ENCODE data around the gene XYLT1. TPM values are rescaled to one million over a fixed set of nuclear protein-coding genes. Genes with fewer than 3 reads are reported as not detected.

Gene XYLT1
- total and polyA plus RNA-seq, 2 of the 4 experiments (the other 2 are of a cell fraction): 9.0 to 12.7 TPM

- no peaks in the 10 kb centered on the region for H3K36me3 ChIP-seq (ENCODE audit: control insufficient read depth, insufficient read depth, low read length)
- no peak overlapping the region for H3K14ac ChIP-seq (replicated peaks; ENCODE audit: low read depth, low read length)
- peaks cover 0 to 4% of the 10 kb centered on the region in 2 experiments; a peak in 2 of 4 replicates for H3K79me1 ChIP-seq (ENCODE audit: low read depth in 1 of 2, low read length in 2 of 2)
- no peak overlapping the region for H3K56ac ChIP-seq (ENCODE audit: extremely low read depth, insufficient read depth, low read length)
- H2BK20ac ChIP-seq (ENCODE audit: low read depth, low read length): no peak overlapping the region
- ChIA-PET POLR2A (ENCODE audit: unreplicated experiment) (no interaction called here), CTCF (interaction anchor here (4.3 kb wide), 1 partner anchor 105 kb away, joined by 23 read pairs; no protein-coding TSS in a partner anchor)
- H3K4me1 ChIP-seq (ENCODE audit: control insufficient read depth, insufficient read depth, low read length): peaks cover 1% of the 10 kb centered on the region; the same call in 1 of the 2 replicates
- in situ Hi-C loops (cut with MboI; ENCODE audit: low sequenced_read_pairs): loop anchor here (25.0 kb wide), 2 partner anchors 262 to 612 kb away; no protein-coding TSS in a partner anchor
- H2BK5ac ChIP-seq (ENCODE audit: low read depth, low read length, poor library complexity, severe bottlenecking): no peak overlapping the region
- no peak overlapping the region for H4K5ac ChIP-seq (ENCODE audit: low read depth, low read length)
- no peak overlapping the region for H2AK5ac ChIP-seq (ENCODE audit: low read depth, low read length)
- no peak overlapping the region for H2BK15ac ChIP-seq (ENCODE audit: low read depth, low read length)
- H3K23ac ChIP-seq (ENCODE audit: low read depth, low read length): no peak overlapping the region
- peaks cover 5% of the 10 kb centered on the region for H3K9me1 ChIP-seq (ENCODE audit: insufficient read depth, low read length)
- dilution Hi-C loops (cut with HindIII; ENCODE audit: low sequenced_read_pairs, unreplicated experiment): no loop called here
- intact Hi-C loops (cut with micrococcal nuclease): no loop called here
- no peak for TF ChIP-seq CTCF (conservative IDR thresholded peaks at IDR 0.05; ENCODE audit: low read depth, low read length)
- TF ChIP-seq ELK1 (IDR thresholded peaks at IDR 0.05; ENCODE audit: borderline replicate concordance, low read depth, low read length): no peak
- no peak for TF ChIP-seq FOS (IDR thresholded peaks at IDR 0.05; ENCODE audit: low read depth, low read length)
- TF ChIP-seq USF2 (IDR thresholded peaks at IDR 0.05; ENCODE audit: low read depth, low read length): no peak
- TF ChIP-seq SMC3 (IDR thresholded peaks at IDR 0.05; ENCODE audit: low read depth, low read length): no peak
- no peak for TF ChIP-seq NFE2L2 (IDR thresholded peaks at IDR 0.05; ENCODE audit: low read depth, low read length)
- no peak for TF ChIP-seq MXI1 (IDR thresholded peaks at IDR 0.05; ENCODE audit: borderline replicate concordance, low read depth, low read length)
- TF ChIP-seq BHLHE40 (IDR thresholded peaks at IDR 0.05; ENCODE audit: low read depth, low read length): no peak
- TF ChIP-seq RCOR1 (IDR thresholded peaks at IDR 0.05; ENCODE audit: insufficient replicate concordance, low read length): no peak
- no peak overlapping the region for H3K9ac ChIP-seq (ENCODE audit: low read depth, low read length)
- H3K4me3 ChIP-seq (ENCODE audit: insufficient read depth, low read depth, low read length): no peak overlapping the region
- DNase-seq (no peak), ATAC-seq (ENCODE audit: low read depth) (no peak)
- H3K9me3 ChIP-seq (ENCODE audit: control insufficient read depth, insufficient read depth, low read length): peaks cover 1% of the 10 kb centered on the region; the same call in 1 of the 2 replicates
- H4K8ac ChIP-seq (ENCODE audit: low read depth in 2 of 2, low read length in 2 of 2): no peak overlapping the region
- no peak overlapping the region for H2AK9ac ChIP-seq (replicated peaks; ENCODE audit: low read depth, low read length, poor library complexity)
- no peak overlapping the region for H3K4ac ChIP-seq (ENCODE audit: low read depth, low read length)
- H4K20me1 ChIP-seq (ENCODE audit: insufficient read depth, low read length): no peaks in the 10 kb centered on the region; the same call in 1 of the 2 replicates
- BruUV-seq (replicated peaks): no TSS peak
- no peaks in the 10 kb centered on the region for H3K27me3 ChIP-seq (ENCODE audit: control insufficient read depth, insufficient read depth, low read length)
- H3K27ac ChIP-seq (ENCODE audit: insufficient read depth, low read length): no peak overlapping the region
- no peak overlapping the region for H2BK120ac ChIP-seq (ENCODE audit: low read depth, low read length)
- H3K4me2 ChIP-seq (ENCODE audit: low read depth, low read length): no peak overlapping the region
- WGBS, 2 experiments (ENCODE audit: extremely low coverage in 2 of 2, insufficient read length in 1 of 2): 68% methylated on average over 5 of the region's 13 CpGs; no CpG with 5 or more reads in 1 of the 2 experiments
- no peak overlapping the region for H2AFZ ChIP-seq (replicated peaks; ENCODE audit: low read length, poor library complexity)
- no peak overlapping the region for H4K91ac ChIP-seq (ENCODE audit: insufficient read depth, low read depth, low read length)
- no peak overlapping the region for H3K18ac ChIP-seq (ENCODE audit: low read depth, low read length)
These were observed 3.8 kb upstream of the XYLT1 start for GRCh38 chr16:17474572-17474971.
